DND-41 (cell line): ENCODE measurements around the gene TREH.

Source experiments
- EZH2 ChIP-seq: IDR thresholded peaks from 3 replicates; pipeline ENCODE4 v1.6.1; 2012; ENCODE audit warnings: borderline replicate concordance, low read depth, mild to moderate bottlenecking, moderate library complexity, low read length, inconsistent platforms; ENCODE audit not compliant: severe bottlenecking
- TF ChIP-seq, protein P1 (sequence below): IDR thresholded peaks from 2 replicates; pipeline ENCODE4 v1.5.1; 2012; ENCODE audit warnings: borderline replicate concordance, low read length, moderate library complexity, mild to moderate bottlenecking; ENCODE audit not compliant: poor library complexity, severe bottlenecking; ENCODE audit errors: extremely low read depth

DNA sequence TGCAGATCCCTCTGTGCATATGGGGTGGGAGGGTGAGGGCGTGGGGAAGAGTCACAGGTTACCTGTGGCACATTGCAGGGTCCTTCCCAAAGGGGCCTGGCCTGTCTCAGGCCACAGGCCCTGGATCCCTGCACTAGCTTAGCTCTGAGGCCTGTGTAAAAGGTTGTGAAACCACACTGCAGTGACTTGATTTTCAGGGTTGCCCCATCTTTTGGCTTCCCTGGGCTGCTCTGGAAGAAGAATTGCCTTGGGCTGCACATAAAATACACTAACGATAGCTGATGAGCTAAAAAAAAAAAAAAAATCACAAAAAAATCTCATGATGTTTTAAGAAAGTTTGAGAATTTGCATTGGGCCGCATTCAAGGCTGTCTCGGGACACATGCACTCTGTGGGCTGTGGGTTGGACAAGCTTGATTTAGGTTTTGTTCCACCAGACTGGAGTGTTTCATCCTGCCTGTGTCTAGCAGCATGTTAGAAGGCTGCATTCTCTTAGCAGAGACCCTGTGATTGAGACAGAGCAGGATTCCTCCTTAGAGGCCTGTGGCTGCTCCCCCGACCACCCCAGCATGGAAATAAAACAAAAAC is 35.9 kb upstream of the TREH start:
- TF ChIP-seq, protein P1, sequence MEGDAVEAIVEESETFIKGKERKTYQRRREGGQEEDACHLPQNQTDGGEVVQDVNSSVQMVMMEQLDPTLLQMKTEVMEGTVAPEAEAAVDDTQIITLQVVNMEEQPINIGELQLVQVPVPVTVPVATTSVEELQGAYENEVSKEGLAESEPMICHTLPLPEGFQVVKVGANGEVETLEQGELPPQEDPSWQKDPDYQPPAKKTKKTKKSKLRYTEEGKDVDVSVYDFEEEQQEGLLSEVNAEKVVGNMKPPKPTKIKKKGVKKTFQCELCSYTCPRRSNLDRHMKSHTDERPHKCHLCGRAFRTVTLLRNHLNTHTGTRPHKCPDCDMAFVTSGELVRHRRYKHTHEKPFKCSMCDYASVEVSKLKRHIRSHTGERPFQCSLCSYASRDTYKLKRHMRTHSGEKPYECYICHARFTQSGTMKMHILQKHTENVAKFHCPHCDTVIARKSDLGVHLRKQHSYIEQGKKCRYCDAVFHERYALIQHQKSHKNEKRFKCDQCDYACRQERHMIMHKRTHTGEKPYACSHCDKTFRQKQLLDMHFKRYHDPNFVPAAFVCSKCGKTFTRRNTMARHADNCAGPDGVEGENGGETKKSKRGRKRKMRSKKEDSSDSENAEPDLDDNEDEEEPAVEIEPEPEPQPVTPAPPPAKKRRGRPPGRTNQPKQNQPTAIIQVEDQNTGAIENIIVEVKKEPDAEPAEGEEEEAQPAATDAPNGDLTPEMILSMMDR: no peak
- TF ChIP-seq EZH2: no peak
